IPS-18c (cell line): ENCODE results near the gene NME7.
"Not testable (repeated sequence)": the region's sequence is repeated elsewhere in the genome, so short reads cannot be mapped to it uniquely, and the experiment has no call there.

ENCODE experiments used
- H3K4me3 ChIP-seq: 2 replicates; pipeline ENCODE4 v1.7.0; 2013; ENCODE audit warnings: low read depth, mild to moderate bottlenecking, low read length, moderate library complexity; ENCODE audit not compliant: insufficient read depth
- H3K9me3 ChIP-seq: one replicate; pipeline ENCODE4 v1.6.1; 2013; ENCODE audit warnings: mild to moderate bottlenecking, low read length, moderate library complexity; ENCODE audit not compliant: control insufficient read depth, insufficient read depth

The NME7 gene

GRCh38 chr1:169207797-169208520 is 159.6 kb downstream of the NME7 start:
- Histone ChIP-seq H3K9me3 (no peaks in the 10 kb centered on the region), H3K4me3 (no peak overlapping the region)

DNA sequence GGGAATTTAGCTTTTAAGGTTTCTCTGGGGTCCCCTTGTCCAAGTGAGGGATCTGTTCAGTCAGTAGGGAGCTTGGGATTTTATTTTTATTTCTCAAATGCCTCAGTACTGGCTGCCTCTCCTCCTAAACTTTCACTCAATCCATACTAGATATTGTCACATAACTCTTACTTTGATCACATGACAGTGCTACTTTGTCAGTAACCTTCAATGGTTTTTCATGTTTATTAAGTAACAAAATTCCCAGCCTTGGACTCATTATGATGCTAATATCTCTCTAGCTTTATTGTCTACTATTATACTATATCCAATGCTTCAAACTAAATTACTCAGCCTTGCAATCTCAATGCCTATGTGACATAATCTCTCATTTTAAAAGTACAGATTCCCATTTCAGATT is 163.4 kb downstream of the NME7 start:
- no peaks in the 10 kb centered on the region for H3K9me3 ChIP-seq
- H3K4me3 ChIP-seq = no peak overlapping the region

- no peaks in the 10 kb centered on the region for H3K9me3 ChIP-seq
- H3K4me3 ChIP-seq = no peak overlapping the region
Observed at GRCh38 chr1:169202791-169203665, 164.6 kb downstream of the NME7 start.

DNA sequence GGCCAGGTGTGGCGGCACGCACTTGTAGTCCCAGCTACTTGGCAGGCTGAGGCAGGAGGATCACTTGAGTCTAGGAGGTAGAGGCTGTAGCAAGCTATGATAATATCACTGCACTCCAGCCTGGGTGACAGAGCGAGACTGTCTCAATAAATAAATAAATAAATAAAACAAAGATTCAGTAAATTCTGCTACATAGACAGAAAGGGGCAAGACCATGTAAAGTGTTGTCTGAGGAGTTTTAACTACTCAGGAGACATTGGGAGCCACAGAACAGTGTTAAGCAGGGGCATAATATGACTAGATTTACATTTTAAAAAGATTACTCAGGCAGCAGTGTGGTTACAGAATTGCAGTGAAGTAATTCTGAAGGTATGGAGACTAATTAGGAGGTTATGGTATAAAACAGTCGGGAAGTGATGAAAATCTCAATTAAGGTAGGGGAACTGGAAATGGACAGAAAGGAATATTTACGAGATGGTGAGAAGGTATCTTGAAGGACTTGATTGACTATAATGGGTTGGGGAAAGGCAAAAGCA is 166.4 kb downstream of the NME7 start:
- H3K4me3 ChIP-seq = no peak overlapping the region
- H3K9me3 ChIP-seq = no peaks in the 10 kb centered on the region

GRCh38 chr1:169200319-169200718 is 167.3 kb downstream of the NME7 start:
- no peaks in the 10 kb centered on the region for H3K9me3 ChIP-seq
- H3K4me3 ChIP-seq = no peak overlapping the region

- H3K9me3 ChIP-seq = no peaks in the 10 kb centered on the region
- H3K4me3 ChIP-seq = no peak overlapping the region
Observed at GRCh38 chr1:169196581-169196980, 171.0 kb downstream of the NME7 start.

DNA sequence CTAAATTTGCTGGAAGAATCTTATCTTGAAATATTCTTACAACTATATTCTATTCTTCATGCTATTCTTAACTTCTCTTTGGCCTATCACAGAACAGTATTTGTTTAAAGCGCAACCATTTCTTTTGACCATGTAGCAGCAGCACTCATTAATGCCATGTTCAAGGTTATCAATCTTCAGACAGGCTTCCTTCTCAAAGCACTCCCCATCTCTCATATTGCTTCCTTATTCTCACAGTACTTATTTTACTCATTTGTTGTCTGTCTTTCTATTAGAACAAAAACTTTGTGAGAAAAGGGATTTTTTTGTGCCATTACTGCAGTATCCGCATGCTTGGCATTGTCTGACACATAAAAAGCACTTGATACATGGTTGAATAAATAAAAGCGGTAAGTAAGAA is 171.4 kb downstream of the NME7 start:
- Histone ChIP-seq H3K9me3 (no peaks in the 10 kb centered on the region), H3K4me3 (no peak overlapping the region)

DNA sequence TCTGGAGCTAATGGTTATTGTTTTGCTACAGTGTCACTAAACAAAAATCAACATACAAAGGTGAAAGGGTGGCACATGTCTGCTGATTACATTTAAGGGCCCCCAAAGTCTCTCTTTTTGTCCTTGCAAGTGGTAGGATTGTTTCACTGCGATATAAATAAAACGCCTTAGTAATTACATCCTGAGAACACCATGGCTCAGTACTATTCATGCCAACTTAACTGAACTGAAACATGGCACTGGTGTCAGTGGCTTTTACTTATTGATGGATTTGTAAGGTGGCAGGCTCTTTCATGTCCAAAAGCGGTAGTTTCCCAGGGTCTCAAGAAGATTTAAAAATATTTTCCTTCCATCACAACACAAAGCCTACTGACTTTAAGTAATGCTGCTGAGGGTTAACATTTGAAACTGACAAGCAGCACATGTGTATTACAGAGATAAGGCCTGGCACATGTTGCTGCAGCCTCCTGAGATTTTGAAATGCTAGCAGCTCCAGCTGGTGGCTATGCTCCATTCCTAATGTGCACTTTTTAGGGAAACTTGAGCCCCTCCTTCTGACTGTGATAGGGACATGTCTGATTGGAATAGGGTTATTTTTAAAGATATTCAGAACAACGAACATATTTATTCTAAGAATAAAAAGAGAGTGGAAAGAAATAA is 174.3 kb downstream of the NME7 start:
- Histone ChIP-seq H3K9me3 (no peaks in the 10 kb centered on the region), H3K4me3 (no peak overlapping the region)

GRCh38 chr1:169186106-169186505 is 181.5 kb downstream of the NME7 start:
- H3K4me3 ChIP-seq = no peak overlapping the region
- H3K9me3 ChIP-seq = no peaks in the 10 kb centered on the region

DNA sequence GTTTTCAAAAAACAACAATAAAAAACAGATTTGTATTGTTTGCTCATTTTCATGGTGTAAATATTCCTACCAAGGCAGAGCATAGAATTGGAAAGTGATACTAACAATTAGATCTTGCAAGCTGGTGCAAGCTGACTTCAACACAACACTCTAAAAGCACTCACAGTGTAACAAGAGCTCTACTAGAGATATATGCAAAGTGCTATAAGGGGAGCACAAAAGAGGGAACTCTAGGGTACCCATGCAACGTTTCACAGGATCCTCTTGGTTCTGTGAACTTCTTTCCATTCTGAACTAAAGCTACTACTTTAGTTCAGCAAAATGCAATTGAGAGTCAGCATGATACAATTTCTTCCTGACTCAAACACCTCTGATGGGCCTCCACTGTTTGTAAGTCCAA is 182.8 kb downstream of the NME7 start:
- Histone ChIP-seq H3K9me3 (no peaks in the 10 kb centered on the region), H3K4me3 (no peak overlapping the region)

- no peak overlapping the region for H3K4me3 ChIP-seq
- H3K9me3 ChIP-seq = no peaks in the 10 kb centered on the region
Observed at GRCh38 chr1:169180174-169180573, 187.4 kb downstream of the NME7 start.

DNA sequence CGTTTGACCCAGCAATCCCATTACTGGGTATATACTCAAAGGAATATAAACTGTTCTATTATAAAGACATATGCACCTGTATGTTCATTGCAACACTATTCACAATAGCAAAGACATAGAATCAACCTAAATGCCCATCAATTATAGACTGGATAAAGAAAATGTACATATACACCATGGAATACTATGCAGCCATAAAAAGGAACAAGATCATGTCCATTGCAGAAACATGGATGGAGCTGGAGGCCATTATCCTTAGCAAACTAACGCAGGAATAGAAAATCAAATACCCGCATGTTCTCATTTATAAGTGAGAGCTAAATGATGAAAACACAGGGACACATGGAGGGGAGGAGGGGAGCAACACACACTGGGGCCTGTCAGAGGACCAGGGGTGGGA is 188.2 kb downstream of the NME7 start:
- not testable (repeated sequence) for H3K4me3 ChIP-seq, H3K9me3 ChIP-seq

GRCh38 chr1:169175461-169175860 is 192.1 kb downstream of the NME7 start:
- H3K9me3 ChIP-seq = no peaks in the 10 kb centered on the region
- no peak overlapping the region for H3K4me3 ChIP-seq

DNA sequence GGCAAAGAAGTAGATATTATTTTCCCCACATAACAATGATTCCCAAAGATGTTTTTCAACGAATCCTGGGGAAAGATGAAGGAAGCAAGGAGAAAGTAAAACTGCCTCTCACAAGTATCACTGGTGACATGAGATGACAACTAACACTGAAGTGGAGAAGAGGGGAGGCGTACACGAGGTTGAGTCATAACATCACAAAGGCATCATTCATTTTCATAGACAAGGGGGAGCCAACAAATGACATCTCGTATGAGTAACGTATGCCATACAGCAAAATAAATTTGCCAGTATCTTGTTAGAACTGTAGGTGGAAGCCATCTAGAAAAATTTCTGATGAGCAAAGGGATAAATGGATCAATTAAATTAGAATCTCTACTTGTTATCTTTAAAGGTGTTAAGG is 204.5 kb downstream of the NME7 start:
- H3K4me3 ChIP-seq = no peak overlapping the region

DNA sequence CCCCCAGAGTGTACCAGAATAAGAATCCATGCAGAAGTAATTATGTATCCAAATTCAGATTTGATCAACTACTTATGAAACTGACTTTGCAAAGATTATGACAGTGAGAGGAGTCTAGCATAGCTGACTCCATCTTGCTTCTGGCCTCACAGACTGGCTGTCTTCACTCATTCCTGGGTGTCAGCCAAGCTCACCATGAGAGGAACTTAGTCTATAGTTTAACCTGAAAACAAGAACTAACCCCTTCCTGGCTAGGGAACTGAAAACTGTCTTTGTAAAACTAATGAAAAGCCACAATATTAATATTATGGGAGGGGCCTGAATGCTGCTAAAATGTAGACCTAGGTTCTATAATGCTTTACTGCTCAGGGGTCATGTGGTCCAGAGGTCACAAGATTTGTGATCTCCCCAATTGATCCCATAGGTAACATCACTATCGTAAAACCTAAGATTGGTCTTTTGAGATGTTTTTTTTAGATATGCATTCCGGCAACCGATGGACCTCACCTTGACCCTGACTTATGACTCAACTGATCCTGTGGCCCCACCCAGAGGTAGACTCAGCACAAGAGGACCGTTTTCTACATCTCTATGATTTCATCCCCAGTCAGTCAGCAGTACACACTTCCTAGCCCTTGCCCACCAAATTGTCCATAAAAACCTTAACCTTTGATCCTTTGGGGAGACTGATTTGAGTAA is 206.0 kb downstream of the NME7 start:
- Histone ChIP-seq H3K4me3 (no peak overlapping the region), H3K9me3 (no peaks in the 10 kb centered on the region)

More for the DNA sequence above, 204.5 kb downstream of the NME7 start:
- no peaks in the 10 kb centered on the region for H3K9me3 ChIP-seq

GRCh38 chr1:169160845-169161495 is 206.6 kb downstream of the NME7 start:
- Histone ChIP-seq H3K9me3 (no peaks in the 10 kb centered on the region), H3K4me3 (no peak overlapping the region)

GRCh38 chr1:169156580-169156979 is 211.0 kb downstream of the NME7 start:
- Histone ChIP-seq H3K4me3 (no peak overlapping the region), H3K9me3 (no peaks in the 10 kb centered on the region)
